GM10248 (cell line): ENCODE results near the gene MATCAP1.

Experiments used
- CTCF ChIA-PET: fragments of 300-600 bp; sonication (Branson Sonifier 250); formaldehyde crosslinking; extraction: SDS; loops from one replicate; lab custom pipeline; 2021; ENCODE audit warnings: antibody characterized with exemption; lab: Yijun Ruan, JAX
- POLR2A ChIA-PET: fragments of 350-650 bp; sonication (Branson Sonifier 250); formaldehyde crosslinking; extraction: SDS; loops from one replicate; lab custom pipeline; 2020; ENCODE audit warnings: antibody characterized with exemption; lab: Yijun Ruan, JAX
- DNase-seq: peaks from one replicate; pipeline ENCODE4 v3.0.0; 2012; ENCODE audit errors: extremely low spot score
- CTCF ChIP-seq: IDR thresholded peaks from 2 replicates; pipeline ENCODE4 v1.5.1; 2012; ENCODE audit warnings: mild to moderate bottlenecking, low read depth; ENCODE audit errors: extremely low read depth, missing control alignments, control extremely low read depth

Gene MATCAP1

GRCh38 chr16:67167588-67167987, 16.2 kb downstream of the MATCAP1 start:
- DNase-seq, result no peak
- POLR2A ChIA-PET, result no interaction called here
- CTCF ChIA-PET, result interaction anchor here (1.3 to 5.8 kb wide), 8 partner anchors 10 to 188 kb away, joined by 3 to 41 read pairs (median 18); partner anchors contain the start of genes B3GNT9 and EXOC3L1
- no peak for TF ChIP-seq CTCF

- ChIA-PET CTCF (interaction anchor here (1.0 to 5.8 kb wide), 7 partner anchors 9 to 149 kb away, joined by 3 to 41 read pairs (median 4); partner anchors contain the start of gene B3GNT9), POLR2A (no interaction called here)
- TF ChIP-seq CTCF, result no peak
- no peak for DNase-seq
These were observed 17.1 kb downstream of the MATCAP1 start for GRCh38 chr16:67166598-67167168.

- POLR2A ChIA-PET, result no interaction called here
- CTCF ChIA-PET, result interaction anchor here (1.0 to 5.8 kb wide), 5 partner anchors 10 to 148 kb away, joined by 3 to 41 read pairs (median 4); partner anchors contain the start of gene B3GNT9
- no peak for DNase-seq
- TF ChIP-seq CTCF, result no peak
These were observed 17.6 kb downstream of the MATCAP1 start for GRCh38 chr16:67166110-67166547.

- no peak for TF ChIP-seq CTCF
- ChIA-PET CTCF (interaction anchor here (1.1 to 5.8 kb wide), 4 partner anchors 10 to 148 kb away, joined by 3 to 41 read pairs (median 26); partner anchors contain the start of gene B3GNT9), POLR2A (no interaction called here)
- no peak for DNase-seq
These were observed 18.4 kb downstream of the MATCAP1 start for GRCh38 chr16:67165121-67166078.

GRCh38 chr16:67164599-67165061, 19.1 kb downstream of the MATCAP1 start, which contains the start of gene HSF4:
HSF4 (plus strand) TSS chr16:67164745; CDS start chr16:67164812, 67 bp downstream.
- POLR2A ChIA-PET, result no interaction called here
- CTCF ChIA-PET, result interaction anchor here (4.1 to 5.8 kb wide), 2 partner anchors 12 to 21 kb away, joined by 17 to 41 read pairs; partner anchors contain the start of gene B3GNT9
- no peak for DNase-seq
- no peak for TF ChIP-seq CTCF

GRCh38 chr16:67163999-67164558, 19.7 kb downstream of the MATCAP1 start:
- POLR2A ChIA-PET, result no interaction called here
- CTCF ChIA-PET, result interaction anchor here (4.1 to 5.8 kb wide), 3 partner anchors 11 to 21 kb away, joined by 17 to 45 read pairs (median 41); partner anchors contain the start of gene B3GNT9
- DNase-seq, result no peak
- no peak for TF ChIP-seq CTCF
